HEK293 (cell line): ENCODE data around the gene SLC12A4.

ENCODE experiments used
- AEBP2 ChIP-seq: fragments of 450-650 bp; formaldehyde crosslinking; IDR thresholded peaks from 2 replicates; pipeline ENCODE4 v1.5.1; 2016; ENCODE audit warnings: missing biosample characterization, missing genetic modification characterization, borderline replicate concordance
- ATF2 ChIP-seq: fragments of 450-650 bp; formaldehyde crosslinking; IDR thresholded peaks from 2 replicates; pipeline ENCODE4 v1.5.1; 2016; ENCODE audit warnings: missing biosample characterization, missing genetic modification characterization, low read depth
- HOXA7 ChIP-seq: sonication (generic); formaldehyde crosslinking; IDR thresholded peaks from 2 replicates; pipeline ENCODE4 v1.8.1; 2022; ENCODE audit warnings: missing genetic modification reagents, borderline replicate concordance
- HOXD13 ChIP-seq: sonication (generic); formaldehyde crosslinking; IDR thresholded peaks from 2 replicates; pipeline ENCODE4 v1.8.0; 2022; ENCODE audit warnings: missing genetic modification reagents, borderline replicate concordance
- KLF10 ChIP-seq: fragments of 450-650 bp; IDR thresholded peaks from 2 replicates; pipeline ENCODE4 v1.5.1; 2018; ENCODE audit warnings: missing biosample characterization, mild to moderate bottlenecking, missing genetic modification characterization
- KLF16 ChIP-seq: fragments of 450-650 bp; formaldehyde crosslinking; IDR thresholded peaks from 2 replicates; pipeline ENCODE4 v1.5.1; 2017; ENCODE audit warnings: missing biosample characterization, missing genetic modification characterization
- KLF9 ChIP-seq: fragments of 450-650 bp; formaldehyde crosslinking; IDR thresholded peaks from 2 replicates; pipeline ENCODE4 v1.5.1; 2016; ENCODE audit warnings: missing biosample characterization, missing genetic modification characterization, low read depth
- PBX3 ChIP-seq: sonication (generic); formaldehyde crosslinking; IDR thresholded peaks from 2 replicates; pipeline ENCODE4 v1.8.1; 2022; ENCODE audit warnings: mild to moderate bottlenecking, moderate library complexity, missing genetic modification reagents
- WT1 ChIP-seq: fragments of 450-650 bp; formaldehyde crosslinking; IDR thresholded peaks from 2 replicates; pipeline ENCODE4 v1.5.1; 2016; ENCODE audit warnings: missing biosample characterization, missing genetic modification characterization
- ZBTB1 ChIP-seq: fragments of 450-650 bp; formaldehyde crosslinking; IDR thresholded peaks from 2 replicates; pipeline ENCODE4 v1.5.1; 2016; ENCODE audit warnings: missing biosample characterization, missing genetic modification characterization
- ZBTB48 ChIP-seq: fragments of 450-650 bp; formaldehyde crosslinking; IDR thresholded peaks from 2 replicates; pipeline ENCODE4 v1.5.1; 2016; ENCODE audit warnings: missing biosample characterization, missing genetic modification characterization
- ZNF121 ChIP-seq: fragments of 450-650 bp; formaldehyde crosslinking; IDR thresholded peaks from 2 replicates; pipeline ENCODE4 v1.5.1; 2016; ENCODE audit warnings: missing biosample characterization, missing genetic modification characterization
- ZNF140 ChIP-seq: fragments of 450-650 bp; formaldehyde crosslinking; IDR thresholded peaks from 2 replicates; pipeline ENCODE4 v1.5.1; 2016; ENCODE audit warnings: missing biosample characterization, missing genetic modification characterization
- ZNF155 ChIP-seq: fragments of 450-650 bp; formaldehyde crosslinking; IDR thresholded peaks from 2 replicates; pipeline ENCODE4 v1.5.1; 2016; ENCODE audit warnings: missing biosample characterization, missing genetic modification characterization
- ZNF169 ChIP-seq: fragments of 450-650 bp; formaldehyde crosslinking; IDR thresholded peaks from 2 replicates; pipeline ENCODE4 v1.5.1; 2016; ENCODE audit warnings: missing biosample characterization, missing genetic modification characterization
- ZNF23 ChIP-seq: fragments of 450-650 bp; formaldehyde crosslinking; IDR thresholded peaks from 2 replicates; pipeline ENCODE4 v1.5.1; 2016; ENCODE audit warnings: missing biosample characterization, missing genetic modification characterization, borderline replicate concordance
- ZNF292 ChIP-seq: fragments of 450-650 bp; formaldehyde crosslinking; IDR thresholded peaks from 2 replicates; pipeline ENCODE4 v1.5.1; 2016; ENCODE audit warnings: low read depth, missing biosample characterization, missing genetic modification characterization, borderline replicate concordance
- ZNF341 ChIP-seq: fragments of 450-650 bp; formaldehyde crosslinking; IDR thresholded peaks from 2 replicates; pipeline ENCODE4; 2016; ENCODE audit warnings: low read depth, missing biosample characterization, missing genetic modification characterization
- ZNF473 ChIP-seq: fragments of 450-650 bp; formaldehyde crosslinking; IDR thresholded peaks from 2 replicates; pipeline ENCODE4 v1.5.1; 2017; ENCODE audit warnings: missing biosample characterization, missing genetic modification characterization
- ZNF510 ChIP-seq: fragments of 450-650 bp; formaldehyde crosslinking; IDR thresholded peaks from 2 replicates; pipeline ENCODE4 v1.5.1; 2018; ENCODE audit warnings: mild to moderate bottlenecking, missing genetic modification characterization, missing biosample characterization; ENCODE audit not compliant: insufficient replicate concordance
- ZNF513 ChIP-seq: fragments of 450-650 bp; IDR thresholded peaks from 2 replicates; pipeline ENCODE4 v1.5.1; 2018; ENCODE audit warnings: missing biosample characterization, missing genetic modification characterization
- ZNF518A ChIP-seq: fragments of 450-650 bp; formaldehyde crosslinking; conservative IDR thresholded peaks from 2 replicates; pipeline ENCODE4 v1.5.1; 2016; ENCODE audit warnings: low read depth, missing biosample characterization, missing genetic modification characterization
- ZNF560 ChIP-seq: fragments of 450-650 bp; formaldehyde crosslinking; IDR thresholded peaks from 2 replicates; pipeline ENCODE4 v1.5.1; 2017; ENCODE audit warnings: missing biosample characterization, missing genetic modification characterization, borderline replicate concordance
- ZNF624 ChIP-seq: fragments of 450-650 bp; formaldehyde crosslinking; IDR thresholded peaks from 2 replicates; pipeline ENCODE4 v1.5.1; 2017; ENCODE audit warnings: missing biosample characterization, missing genetic modification characterization
- ZNF677 ChIP-seq: fragments of 450-650 bp; IDR thresholded peaks from 2 replicates; pipeline ENCODE4 v1.5.0; 2018; ENCODE audit warnings: missing biosample characterization, mild to moderate bottlenecking, missing genetic modification characterization, moderate library complexity
- ZNF777 ChIP-seq: fragments of 450-650 bp; formaldehyde crosslinking; IDR thresholded peaks from 2 replicates; pipeline ENCODE4 v1.5.1; 2017; ENCODE audit warnings: missing biosample characterization, missing genetic modification characterization, borderline replicate concordance
- ZNF791 ChIP-seq: fragments of 450-650 bp; formaldehyde crosslinking; IDR thresholded peaks from 2 replicates; pipeline ENCODE4 v1.5.1; 2016; ENCODE audit warnings: missing biosample characterization, missing genetic modification characterization
- ZNF837 ChIP-seq: fragments of 450-650 bp; formaldehyde crosslinking; IDR thresholded peaks from 2 replicates; pipeline ENCODE4 v1.5.1; 2016; ENCODE audit warnings: missing biosample characterization, missing genetic modification characterization
- ZSCAN23 ChIP-seq: fragments of 450-650 bp; formaldehyde crosslinking; IDR thresholded peaks from 2 replicates; pipeline ENCODE4 v1.5.1; 2016; ENCODE audit warnings: missing biosample characterization, missing genetic modification characterization
- ZSCAN5A ChIP-seq: fragments of 450-650 bp; formaldehyde crosslinking; IDR thresholded peaks from 2 replicates; pipeline ENCODE4 v1.5.1; 2016; ENCODE audit warnings: missing biosample characterization, missing genetic modification characterization

SLC12A4 gene

GRCh38 chr16:67926181-67926750 lies 42.2 kb downstream of the SLC12A4 start (continued):
- TF ChIP-seq KLF10 (tag by site-specific recombination), result no peak
- no peak for TF ChIP-seq HOXA7 (CRISPR knock-in tag)
- TF ChIP-seq ZBTB1 (tag by site-specific recombination), result no peak
- TF ChIP-seq PBX3 (CRISPR knock-in tag), result no peak
- no peak for TF ChIP-seq ZNF510
- TF ChIP-seq ZNF292 (tag by site-specific recombination), result no peak
- no peak for TF ChIP-seq ZNF23 (tag by site-specific recombination)
- no peak for TF ChIP-seq KLF16 (tag by site-specific recombination)
- TF ChIP-seq ZNF140 (tag by site-specific recombination), result no peak
- TF ChIP-seq ZSCAN5A (tag by site-specific recombination), result no peak
- TF ChIP-seq ZNF169, result no peak
- no peak for TF ChIP-seq ZNF341 (tag by site-specific recombination)
- no peak for TF ChIP-seq ZNF121 (tag by site-specific recombination)
- TF ChIP-seq ZNF791 (tag by site-specific recombination), result no peak
- no peak for TF ChIP-seq ZNF560 (tag by site-specific recombination)
- no peak for TF ChIP-seq ZNF677 (tag by site-specific recombination)
- no peak for TF ChIP-seq ZNF513
- TF ChIP-seq KLF9 (tag by site-specific recombination), result no peak
- TF ChIP-seq ZNF777 (tag by site-specific recombination), result no peak
- no peak for TF ChIP-seq AEBP2 (tag by site-specific recombination)
- no peak for TF ChIP-seq ZSCAN23 (tag by site-specific recombination)
- no peak for TF ChIP-seq ZBTB48 (tag by site-specific recombination)
- no peak for TF ChIP-seq ZNF624
- no peak for TF ChIP-seq HOXD13 (CRISPR knock-in tag)
- TF ChIP-seq ZNF837 (tag by site-specific recombination), result no peak
- no peak for TF ChIP-seq WT1
- TF ChIP-seq ATF2 (tag by site-specific recombination), result no peak
- TF ChIP-seq ZNF473 (tag by site-specific recombination), result no peak
- TF ChIP-seq ZNF518A, result no peak
- TF ChIP-seq ZNF155 (tag by site-specific recombination), result no peak
